ENCODE data around the gene SDC3.
A peak's percentile ranks its signal among the peaks of the same experiment; 100 is the strongest.

SDC3 gene

GRCh38 chr1:30904191-30904961, 4.2 kb downstream of the SDC3 start:
- Histone ChIP-seq H3K27ac (ENCODE audit: low read depth, low read length) (no peak overlapping the region), H3K9ac (ENCODE audit: low read depth, low read length) (no peak overlapping the region), H3K27me3 (ENCODE audit: control insufficient read depth, insufficient read depth, low read length) (peaks cover 19% of the 10 kb centered on the region), H3K9me3 (ENCODE audit: control insufficient read depth, insufficient read depth, low read length) (no peaks in the 10 kb centered on the region), H3K36me3 (ENCODE audit: control insufficient read depth, insufficient read depth, low read length) (no peaks in the 10 kb centered on the region), H3K4me3 (ENCODE audit: low read depth, low read length) (no peak overlapping the region), H3K4me1 (ENCODE audit: control insufficient read depth, insufficient read depth, low read length) (peaks cover 37% of the 10 kb centered on the region)

DNA sequence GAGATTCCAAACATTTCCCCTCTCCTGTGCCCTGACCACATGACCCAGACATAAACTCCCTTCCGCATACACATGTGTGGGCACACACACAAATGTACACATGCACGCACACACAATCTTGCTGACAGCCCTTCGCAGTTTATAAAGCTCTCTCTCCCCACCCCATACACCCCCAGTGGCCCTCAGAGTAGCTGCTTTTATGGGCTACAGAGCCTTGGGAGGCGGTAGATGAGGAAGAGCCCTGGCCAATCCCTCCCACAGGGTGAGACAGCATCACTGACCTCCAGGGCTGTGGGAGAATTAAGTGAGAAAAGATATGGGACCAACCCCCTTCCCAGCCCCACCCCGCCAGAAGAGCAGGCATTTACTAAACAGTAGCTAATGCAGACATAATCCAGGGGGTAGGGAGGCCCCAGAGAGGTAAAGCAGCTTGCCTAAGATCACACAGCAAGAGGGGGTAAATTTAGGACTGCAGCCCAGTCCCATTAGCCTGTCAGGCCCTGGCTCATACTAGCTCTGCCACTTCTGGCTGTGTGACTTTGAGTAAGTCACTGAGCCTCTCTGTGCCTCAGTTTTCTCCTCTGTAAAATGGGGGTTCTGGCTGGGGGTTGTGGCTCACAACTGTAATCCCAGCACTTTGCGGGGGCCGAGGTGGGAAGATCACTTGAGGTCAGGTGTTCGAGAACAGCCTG, 5.1 kb downstream of the SDC3 start:
- Histone ChIP-seq H3K27me3 (ENCODE audit: control insufficient read depth, insufficient read depth, low read length) (peaks cover 14% of the 10 kb centered on the region), H3K4me3 (ENCODE audit: low read depth, low read length) (no peak overlapping the region), H3K9ac (ENCODE audit: low read depth, low read length) (no peak overlapping the region), H3K27ac (ENCODE audit: low read depth, low read length) (peak overlapping the region; percentile 22), H3K9me3 (ENCODE audit: control insufficient read depth, insufficient read depth, low read length) (no peaks in the 10 kb centered on the region), H3K36me3 (ENCODE audit: control insufficient read depth, insufficient read depth, low read length) (no peaks in the 10 kb centered on the region), H3K4me1 (ENCODE audit: control insufficient read depth, insufficient read depth, low read length) (peaks cover 32% of the 10 kb centered on the region)

- H3K9me3 ChIP-seq (ENCODE audit: control insufficient read depth, insufficient read depth, low read length) = no peaks in the 10 kb centered on the region
- H3K27me3 ChIP-seq (ENCODE audit: control insufficient read depth, insufficient read depth, low read length) = peaks cover 11% of the 10 kb centered on the region
- H3K4me1 ChIP-seq (ENCODE audit: control insufficient read depth, insufficient read depth, low read length) = peaks cover 32% of the 10 kb centered on the region
- peak overlapping the region; percentile 22 for H3K27ac ChIP-seq (ENCODE audit: low read depth, low read length)
- H3K36me3 ChIP-seq (ENCODE audit: control insufficient read depth, insufficient read depth, low read length) = no peaks in the 10 kb centered on the region
- H3K4me3 ChIP-seq (ENCODE audit: low read depth, low read length) = no peak overlapping the region
- no peak overlapping the region for H3K9ac ChIP-seq (ENCODE audit: low read depth, low read length)
Observed at GRCh38 chr1:30902593-30903290, 5.8 kb downstream of the SDC3 start.

- Histone ChIP-seq H3K36me3 (ENCODE audit: control insufficient read depth, insufficient read depth, low read length) (no peaks in the 10 kb centered on the region), H3K9ac (ENCODE audit: low read depth, low read length) (no peak overlapping the region), H3K4me1 (ENCODE audit: control insufficient read depth, insufficient read depth, low read length) (peaks cover 26% of the 10 kb centered on the region), H3K9me3 (ENCODE audit: control insufficient read depth, insufficient read depth, low read length) (no peaks in the 10 kb centered on the region), H3K4me3 (ENCODE audit: low read depth, low read length) (no peak overlapping the region), H3K27me3 (ENCODE audit: control insufficient read depth, insufficient read depth, low read length) (peaks cover 4% of the 10 kb centered on the region; the same call in 1 of the 2 replicates), H3K27ac (ENCODE audit: low read depth, low read length) (peak overlapping the region; percentile 10)
Observed at GRCh38 chr1:30901798-30902581, 6.6 kb downstream of the SDC3 start.

- H3K27ac ChIP-seq (ENCODE audit: low read depth, low read length) = no peak overlapping the region
- no peak overlapping the region for H3K4me3 ChIP-seq (ENCODE audit: low read depth, low read length)
- peaks cover 24% of the 10 kb centered on the region for H3K4me1 ChIP-seq (ENCODE audit: control insufficient read depth, insufficient read depth, low read length)
- no peak overlapping the region for H3K9ac ChIP-seq (ENCODE audit: low read depth, low read length)
- no peaks in the 10 kb centered on the region for H3K9me3 ChIP-seq (ENCODE audit: control insufficient read depth, insufficient read depth, low read length)
- no peaks in the 10 kb centered on the region for H3K36me3 ChIP-seq (ENCODE audit: control insufficient read depth, insufficient read depth, low read length)
- H3K27me3 ChIP-seq (ENCODE audit: control insufficient read depth, insufficient read depth, low read length) = no peaks in the 10 kb centered on the region
Observed at GRCh38 chr1:30900931-30901560, 7.5 kb downstream of the SDC3 start.

GRCh38 chr1:30900486-30900885, 8.1 kb downstream of the SDC3 start:
- Histone ChIP-seq H3K9ac (ENCODE audit: low read depth, low read length) (no peak overlapping the region), H3K27me3 (ENCODE audit: control insufficient read depth, insufficient read depth, low read length) (no peaks in the 10 kb centered on the region), H3K9me3 (ENCODE audit: control insufficient read depth, insufficient read depth, low read length) (no peaks in the 10 kb centered on the region), H3K4me3 (ENCODE audit: low read depth, low read length) (no peak overlapping the region), H3K4me1 (ENCODE audit: control insufficient read depth, insufficient read depth, low read length) (peaks cover 28% of the 10 kb centered on the region), H3K27ac (ENCODE audit: low read depth, low read length) (no peak overlapping the region), H3K36me3 (ENCODE audit: control insufficient read depth, insufficient read depth, low read length) (no peaks in the 10 kb centered on the region)

DNA sequence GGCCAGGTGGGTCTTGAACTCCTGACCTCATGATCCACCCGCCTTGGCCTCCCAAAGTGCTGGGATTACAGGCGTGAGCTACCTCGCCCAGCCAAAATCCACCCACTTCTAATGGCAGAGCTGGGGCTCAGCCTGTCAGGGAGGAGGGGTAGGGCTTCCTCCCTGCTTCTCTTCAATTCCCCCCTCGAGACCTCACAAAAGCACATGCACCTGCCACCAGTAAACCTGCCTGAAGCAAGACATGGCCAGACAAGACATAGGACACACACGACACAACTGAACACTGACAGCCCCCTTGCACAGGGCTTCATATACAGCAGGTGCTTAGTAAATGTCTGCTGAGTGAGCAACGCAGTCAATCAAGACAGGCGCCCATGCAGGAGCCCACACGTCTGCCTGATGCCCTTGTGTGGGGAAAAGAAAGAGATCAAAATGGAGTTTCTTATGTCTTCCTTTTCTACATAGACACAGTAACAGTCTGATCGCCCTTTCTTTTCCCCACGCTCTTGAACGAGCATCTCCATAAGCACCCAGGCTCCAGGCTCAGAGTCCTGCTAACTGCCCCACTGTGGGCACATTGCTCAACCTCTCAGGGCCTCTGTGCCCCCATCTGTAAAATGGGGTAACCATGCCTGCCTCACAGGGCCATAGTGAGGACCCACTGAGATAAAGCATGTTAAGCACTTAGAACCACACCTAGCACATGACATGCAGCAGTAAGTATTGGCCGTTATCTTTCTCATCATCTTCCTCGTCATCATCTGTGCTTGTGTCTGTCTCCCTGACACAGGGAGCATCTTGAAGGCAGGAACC, 8.8 kb downstream of the SDC3 start:
- H3K4me3 ChIP-seq (ENCODE audit: low read depth, low read length) = no peak overlapping the region
- no peaks in the 10 kb centered on the region for H3K27me3 ChIP-seq (ENCODE audit: control insufficient read depth, insufficient read depth, low read length)
- H3K4me1 ChIP-seq (ENCODE audit: control insufficient read depth, insufficient read depth, low read length) = peaks cover 29% of the 10 kb centered on the region
- no peak overlapping the region for H3K9ac ChIP-seq (ENCODE audit: low read depth, low read length)
- H3K36me3 ChIP-seq (ENCODE audit: control insufficient read depth, insufficient read depth, low read length) = no peaks in the 10 kb centered on the region
- no peak overlapping the region for H3K27ac ChIP-seq (ENCODE audit: low read depth, low read length)
- no peaks in the 10 kb centered on the region for H3K9me3 ChIP-seq (ENCODE audit: control insufficient read depth, insufficient read depth, low read length)

DNA sequence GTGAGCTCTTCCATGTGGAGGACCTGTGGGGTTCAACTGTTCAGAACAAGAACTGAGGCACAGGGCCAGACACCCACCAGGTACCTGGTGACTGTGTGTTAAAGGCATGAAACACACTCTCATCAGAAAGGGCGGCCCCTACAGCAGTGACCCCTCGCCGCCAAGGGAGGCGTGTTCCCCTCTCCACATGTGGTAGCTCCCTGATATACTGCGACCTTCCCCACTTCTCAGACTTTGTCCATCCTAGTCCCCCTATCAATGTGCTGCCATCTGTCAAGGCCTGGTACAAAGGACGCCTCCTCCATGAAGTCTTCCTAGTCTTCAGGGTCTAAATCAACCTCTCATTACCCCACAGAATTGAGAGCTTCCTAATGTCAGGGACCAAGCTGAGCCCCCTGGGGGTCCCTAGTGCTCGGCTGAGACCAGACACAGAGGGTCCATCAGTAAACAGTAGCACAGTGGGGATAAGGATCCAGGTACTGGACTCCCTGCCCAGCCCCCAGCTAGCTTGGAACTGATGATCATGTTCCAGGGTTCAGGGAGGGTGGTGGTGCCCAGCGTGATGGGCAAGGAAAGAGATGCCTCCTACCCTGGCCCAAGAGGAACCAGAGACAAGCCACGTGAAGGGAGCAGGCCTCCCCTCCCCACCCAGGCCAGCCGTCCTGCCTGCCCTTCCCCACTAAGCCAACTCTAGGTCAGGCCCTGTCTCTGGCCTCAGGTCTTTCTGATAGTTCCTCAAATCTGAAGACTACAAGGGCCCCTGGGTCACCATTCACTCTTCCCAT, 10.3 kb downstream of the SDC3 start:
- Histone ChIP-seq H3K4me3 (ENCODE audit: low read depth, low read length) (no peak overlapping the region), H3K4me1 (ENCODE audit: control insufficient read depth, insufficient read depth, low read length) (peaks cover 21% of the 10 kb centered on the region), H3K36me3 (ENCODE audit: control insufficient read depth, insufficient read depth, low read length) (no peaks in the 10 kb centered on the region), H3K9me3 (ENCODE audit: control insufficient read depth, insufficient read depth, low read length) (no peaks in the 10 kb centered on the region), H3K27ac (ENCODE audit: low read depth, low read length) (no peak overlapping the region), H3K9ac (ENCODE audit: low read depth, low read length) (no peak overlapping the region), H3K27me3 (ENCODE audit: control insufficient read depth, insufficient read depth, low read length) (no peaks in the 10 kb centered on the region)

DNA sequence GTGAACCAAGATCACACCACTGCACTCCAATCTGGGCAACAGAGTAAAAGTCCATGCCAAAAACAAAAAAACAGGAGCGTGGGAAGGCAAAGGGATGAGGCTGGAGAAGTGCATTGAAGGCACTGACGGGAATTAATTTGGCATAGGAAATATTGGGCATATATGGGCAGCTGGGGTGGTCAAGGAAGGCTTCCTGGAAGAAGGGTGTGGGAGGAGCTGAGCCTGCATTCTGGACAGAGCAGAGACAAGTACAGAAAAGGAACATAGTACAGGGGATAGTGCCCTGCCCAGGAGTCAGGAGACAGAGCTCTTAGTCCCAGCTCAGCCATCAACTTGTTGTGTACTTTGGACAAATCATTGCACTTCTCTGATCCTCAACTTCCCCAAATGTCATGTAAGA, 11.7 kb downstream of the SDC3 start:
- Histone ChIP-seq H3K27me3 (ENCODE audit: control insufficient read depth, insufficient read depth, low read length) (no peaks in the 10 kb centered on the region), H3K36me3 (ENCODE audit: control insufficient read depth, insufficient read depth, low read length) (no peaks in the 10 kb centered on the region)

More for the DNA sequence above, 11.7 kb downstream of the SDC3 start:
- Histone ChIP-seq H3K27ac (ENCODE audit: low read depth, low read length) (no peak overlapping the region), H3K4me1 (ENCODE audit: control insufficient read depth, insufficient read depth, low read length) (peaks cover 17% of the 10 kb centered on the region), H3K9me3 (ENCODE audit: control insufficient read depth, insufficient read depth, low read length) (no peaks in the 10 kb centered on the region), H3K4me3 (ENCODE audit: low read depth, low read length) (no peak overlapping the region), H3K9ac (ENCODE audit: low read depth, low read length) (no peak overlapping the region)

Measured in HUES48 (cell line).